ENCODE data around the gene FBXO31. TPM values are rescaled to one million over a fixed set of nuclear protein-coding genes. Genes with fewer than 3 reads are reported as not detected.

FBXO31 gene
- total RNA-seq, 1 experiment from 2014 or later = 7.4 TPM

- DNase-seq (ENCODE audit: low spot score) = no peak
Observed at GRCh38 chr16:87328846-87329245, 54.7 kb downstream of the FBXO31 start.

GRCh38 chr16:87327798-87328495 lies 55.6 kb downstream of the FBXO31 start:
- no peak for DNase-seq (ENCODE audit: low spot score)

- no peak for DNase-seq (ENCODE audit: low spot score)
Observed at GRCh38 chr16:87326151-87326571, 57.4 kb downstream of the FBXO31 start.

GRCh38 chr16:87325423-87325858 lies 58.1 kb downstream of the FBXO31 start:
- no peak for DNase-seq (ENCODE audit: low spot score)

- DNase-seq (ENCODE audit: low spot score) = no peak
Observed at GRCh38 chr16:87324411-87325275, 58.9 kb downstream of the FBXO31 start.

- no peak for DNase-seq (ENCODE audit: low spot score)
Observed at GRCh38 chr16:87323727-87324410, 59.7 kb downstream of the FBXO31 start.

GRCh38 chr16:87322833-87323726 lies 60.5 kb downstream of the FBXO31 start:
- no peak for DNase-seq (ENCODE audit: low spot score)

- no peak for DNase-seq (ENCODE audit: low spot score)
Observed at GRCh38 chr16:87322360-87322759, 61.2 kb downstream of the FBXO31 start.

- no peak for DNase-seq (ENCODE audit: low spot score)
Observed at GRCh38 chr16:87321336-87322107, 62.1 kb downstream of the FBXO31 start.

- DNase-seq (ENCODE audit: low spot score) = no peak
Observed at GRCh38 chr16:87320510-87321227, 62.9 kb downstream of the FBXO31 start.

- no peak for DNase-seq (ENCODE audit: low spot score)
Observed at GRCh38 chr16:87319997-87320491, 63.5 kb downstream of the FBXO31 start.

- DNase-seq (ENCODE audit: low spot score) = no peak
Observed at GRCh38 chr16:87319011-87319410, 64.6 kb downstream of the FBXO31 start.

GRCh38 chr16:87317750-87318644 lies 65.6 kb downstream of the FBXO31 start:
- DNase-seq (ENCODE audit: low spot score) = no peak

- DNase-seq (ENCODE audit: low spot score) = peak; percentile 94
Observed at GRCh38 chr16:87316923-87317749, 66.4 kb downstream of the FBXO31 start, which contains the start of gene C16orf95. Gene C16orf95 (minus strand): TSS chr16:87317392. CDS start chr16:87317242, 150 bp downstream.

- DNase-seq (ENCODE audit: low spot score) = no peak
Observed at GRCh38 chr16:87316450-87316922, 67.1 kb downstream of the FBXO31 start.

GRCh38 chr16:87314990-87315420 lies 68.6 kb downstream of the FBXO31 start:
- DNase-seq (ENCODE audit: low spot score) = no peak

- no peak for DNase-seq (ENCODE audit: low spot score)
Observed at GRCh38 chr16:87312008-87312407, 71.6 kb downstream of the FBXO31 start.

Data from H4 (cell line).